ENCODE measurements around the gene MRGPRD.

The MRGPRD gene

GRCh38 chr11:68934666-68935065 lies 46.1 kb downstream of the MRGPRD start:
- H3K4me3 ChIP-seq (ENCODE audit: low read depth, low read length), result no peak overlapping the region
- TF ChIP-seq CTCF (IDR thresholded peaks at IDR 0.05; ENCODE audit: insufficient read depth, low read depth, low read length, missing control alignments), result no peak
- no peak for DNase-seq (ENCODE audit: low read depth)

DNA sequence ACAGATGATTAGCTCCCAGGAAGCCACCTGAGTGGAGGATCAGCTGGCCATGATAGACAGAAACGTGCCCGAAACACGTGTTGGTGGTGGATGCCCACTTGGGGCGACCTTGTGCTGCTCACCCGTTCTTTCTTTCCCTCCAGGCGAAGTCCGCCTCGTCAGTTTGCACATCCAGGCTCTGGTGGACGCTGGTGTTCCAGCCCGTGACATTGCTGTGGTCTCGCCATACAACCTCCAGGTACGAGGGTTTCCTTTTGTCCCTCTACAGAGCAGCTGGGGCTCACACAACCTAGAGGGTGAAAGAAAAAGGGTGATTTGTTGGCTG lies 46.5 kb downstream of the MRGPRD start:
- H3K4me3 ChIP-seq (ENCODE audit: low read depth, low read length), result no peak overlapping the region
- TF ChIP-seq CTCF (IDR thresholded peaks at IDR 0.05; ENCODE audit: insufficient read depth, low read depth, low read length, missing control alignments), result no peak
- DNase-seq (ENCODE audit: low read depth), result no peak

GRCh38 chr11:68933605-68934320 lies 47.0 kb downstream of the MRGPRD start:
- no peak overlapping the region for H3K4me3 ChIP-seq (ENCODE audit: low read depth, low read length)
- TF ChIP-seq CTCF (IDR thresholded peaks at IDR 0.05; ENCODE audit: insufficient read depth, low read depth, low read length, missing control alignments), result no peak
- no peak for DNase-seq (ENCODE audit: low read depth)

DNA sequence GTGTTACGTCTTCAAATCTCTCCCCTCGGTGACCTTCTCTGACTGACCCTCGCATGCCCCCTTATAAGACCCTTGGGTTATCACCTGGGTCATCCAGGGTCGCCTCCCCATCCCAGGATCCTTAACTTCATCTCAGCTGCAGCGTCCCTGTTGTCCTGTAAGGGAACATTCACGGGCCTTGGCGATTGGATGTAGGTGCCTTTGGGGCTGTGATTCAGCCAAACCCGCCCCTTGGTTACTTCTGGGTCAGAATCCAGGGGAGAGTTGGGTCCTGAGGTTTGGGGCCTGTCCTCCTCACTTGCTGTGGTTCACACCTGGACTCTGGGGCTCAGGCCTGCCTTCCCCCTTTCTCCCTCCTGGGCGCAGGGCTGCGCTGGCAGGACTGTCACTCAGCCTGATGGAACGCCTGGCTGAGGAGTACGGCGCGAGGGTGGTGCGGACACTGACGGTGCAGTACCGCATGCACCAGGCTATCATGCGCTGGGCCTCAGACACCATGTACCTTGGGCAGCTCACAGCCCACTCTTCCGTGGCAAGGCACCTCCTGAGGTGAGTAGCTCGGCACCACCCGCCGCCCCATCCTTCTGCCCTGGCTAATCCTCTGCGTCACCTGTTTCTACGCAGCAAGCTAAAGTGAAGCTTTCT lies 47.7 kb downstream of the MRGPRD start:
- H3K4me3 ChIP-seq (ENCODE audit: low read depth, low read length), result no peak overlapping the region
- DNase-seq (ENCODE audit: low read depth), result no peak
- TF ChIP-seq CTCF (IDR thresholded peaks at IDR 0.05; ENCODE audit: insufficient read depth, low read depth, low read length, missing control alignments), result no peak

DNA sequence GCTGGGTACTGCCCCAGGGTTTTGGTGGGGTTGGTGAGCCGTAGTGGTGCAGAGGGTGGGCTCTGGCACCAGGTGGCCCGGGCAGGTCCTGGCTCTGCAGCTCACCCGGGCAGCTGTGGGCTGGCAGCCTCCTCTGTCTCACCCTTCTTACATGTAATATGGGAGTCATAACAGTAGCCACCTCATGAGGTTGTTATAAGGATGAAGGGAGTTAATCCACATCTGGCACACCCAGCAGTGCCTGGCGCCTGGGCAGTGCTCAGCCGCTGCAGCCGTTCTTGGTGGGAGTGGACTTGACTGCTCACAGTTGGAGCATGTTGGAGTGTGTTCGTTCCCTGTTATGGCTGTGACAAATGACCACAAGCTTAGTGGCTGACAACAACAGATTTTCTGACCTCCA lies 48.4 kb downstream of the MRGPRD start:
- H3K4me3 ChIP-seq (ENCODE audit: low read depth, low read length), result no peak overlapping the region
- no peak for DNase-seq (ENCODE audit: low read depth)
- TF ChIP-seq CTCF (IDR thresholded peaks at IDR 0.05; ENCODE audit: insufficient read depth, low read depth, low read length, missing control alignments), result no peak

DNA sequence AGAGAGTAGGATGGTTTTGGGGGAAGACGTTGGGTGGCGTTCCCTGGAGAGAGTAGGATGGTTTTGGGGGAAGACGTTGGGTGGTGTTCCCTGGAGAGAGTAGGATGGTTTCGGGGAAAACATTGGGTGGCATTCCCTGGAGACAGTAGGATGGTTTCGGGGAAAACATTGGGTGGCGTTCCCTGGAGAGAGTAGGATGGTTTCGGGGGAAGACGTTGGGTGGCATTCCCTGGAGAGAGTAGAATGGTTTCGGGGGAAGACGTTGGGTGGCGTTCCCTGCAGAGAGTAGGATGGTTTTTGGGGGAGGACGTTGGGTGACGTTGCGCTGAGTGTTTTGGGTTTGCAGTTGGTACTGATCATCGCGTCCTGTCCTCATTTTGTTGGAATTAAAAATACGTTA lies 48.9 kb downstream of the MRGPRD start:
- no peak overlapping the region for H3K4me3 ChIP-seq (ENCODE audit: low read depth, low read length)
- DNase-seq (ENCODE audit: low read depth), result no peak
- no peak for TF ChIP-seq CTCF (IDR thresholded peaks at IDR 0.05; ENCODE audit: insufficient read depth, low read depth, low read length, missing control alignments)
